GM19455 (cell line): ENCODE results near the gene ABCA13.

ENCODE experiments used
- ATAC-seq: cut with Tn5 transposase; IDR thresholded peaks from one replicate; pipeline ENCODE4 v1.9.1; 2021; ENCODE audit not compliant: unreplicated experiment

ABCA13 gene

GRCh38 chr7:48505466-48505865 is 334.2 kb downstream of the ABCA13 start:
- ATAC-seq = no peak

GRCh38 chr7:48506569-48506968 is 335.3 kb downstream of the ABCA13 start:
- ATAC-seq = no peak

GRCh38 chr7:48511080-48511479 is 339.8 kb downstream of the ABCA13 start:
- no peak for ATAC-seq

GRCh38 chr7:48512892-48513291 is 341.6 kb downstream of the ABCA13 start:
- ATAC-seq = no peak

GRCh38 chr7:48515171-48515570 is 343.9 kb downstream of the ABCA13 start:
- ATAC-seq = no peak

- ATAC-seq = no peak
These were observed 346.8 kb downstream of the ABCA13 start for GRCh38 chr7:48518092-48518491.

GRCh38 chr7:48522692-48523091 is 351.4 kb downstream of the ABCA13 start:
- no peak for ATAC-seq

GRCh38 chr7:48525736-48526732 is 354.8 kb downstream of the ABCA13 start:
- no peak for ATAC-seq

GRCh38 chr7:48528646-48529045 is 357.4 kb downstream of the ABCA13 start:
- no peak for ATAC-seq

- no peak for ATAC-seq
These were observed 366.3 kb downstream of the ABCA13 start for GRCh38 chr7:48537561-48537960.

- no peak for ATAC-seq
These were observed 369.5 kb downstream of the ABCA13 start for GRCh38 chr7:48540746-48541145.

- no peak for ATAC-seq
These were observed 377.4 kb downstream of the ABCA13 start for GRCh38 chr7:48548667-48549066.

GRCh38 chr7:48551652-48552051 is 380.4 kb downstream of the ABCA13 start:
- no peak for ATAC-seq

GRCh38 chr7:48563334-48563733 is 392.1 kb downstream of the ABCA13 start:
- no peak for ATAC-seq

- ATAC-seq = no peak
These were observed 404.3 kb downstream of the ABCA13 start for GRCh38 chr7:48575516-48575915.

- no peak for ATAC-seq
These were observed 416.2 kb downstream of the ABCA13 start for GRCh38 chr7:48587475-48587874.

GRCh38 chr7:48594349-48594748 is 423.1 kb downstream of the ABCA13 start:
- no peak for ATAC-seq

GRCh38 chr7:48595756-48596155 is 424.5 kb downstream of the ABCA13 start:
- no peak for ATAC-seq

GRCh38 chr7:48610705-48611104 is 439.4 kb downstream of the ABCA13 start:
- ATAC-seq = no peak

- no peak for ATAC-seq
These were observed 440.7 kb downstream of the ABCA13 start for GRCh38 chr7:48611993-48612392.

GRCh38 chr7:48617508-48617907 is 446.2 kb downstream of the ABCA13 start:
- no peak for ATAC-seq

GRCh38 chr7:48617993-48618392 is 446.7 kb downstream of the ABCA13 start:
- ATAC-seq = no peak

GRCh38 chr7:48621076-48621475 is 449.8 kb downstream of the ABCA13 start:
- ATAC-seq = no peak
